ENCODE measurements around the gene AVEN.

AVEN gene

GRCh38 chr15:33956397-33956796 is 82.6 kb downstream of the AVEN start:
- in situ Hi-C loops (cut with HindIII; ENCODE audit: low pct_ligation_motif_present, low pct_unique_long_range_greater_than_20kb, low sequenced_read_pairs): no loop called here
- DNase-seq: no peak

- DNase-seq: no peak
- in situ Hi-C loops (cut with HindIII; ENCODE audit: low pct_ligation_motif_present, low pct_unique_long_range_greater_than_20kb, low sequenced_read_pairs): no loop called here
Observed at GRCh38 chr15:33955945-33956344, 83.1 kb downstream of the AVEN start.

GRCh38 chr15:33946152-33946551 is 92.9 kb downstream of the AVEN start:
- DNase-seq: no peak
- in situ Hi-C loops (cut with HindIII; ENCODE audit: low pct_ligation_motif_present, low pct_unique_long_range_greater_than_20kb, low sequenced_read_pairs): no loop called here

- in situ Hi-C loops (cut with HindIII; ENCODE audit: low pct_ligation_motif_present, low pct_unique_long_range_greater_than_20kb, low sequenced_read_pairs): no loop called here
- DNase-seq: no peak
Observed at GRCh38 chr15:33941279-33942063, 97.5 kb downstream of the AVEN start.

- in situ Hi-C loops (cut with HindIII; ENCODE audit: low pct_ligation_motif_present, low pct_unique_long_range_greater_than_20kb, low sequenced_read_pairs): no loop called here
- no peak for DNase-seq
Observed at GRCh38 chr15:33934921-33935320, 104.1 kb downstream of the AVEN start.

- no peak for DNase-seq
- in situ Hi-C loops (cut with HindIII; ENCODE audit: low pct_ligation_motif_present, low pct_unique_long_range_greater_than_20kb, low sequenced_read_pairs): no loop called here
Observed at GRCh38 chr15:33934396-33934795, 104.6 kb downstream of the AVEN start.

- in situ Hi-C loops (cut with HindIII; ENCODE audit: low pct_ligation_motif_present, low pct_unique_long_range_greater_than_20kb, low sequenced_read_pairs): no loop called here
- no peak for DNase-seq
Observed at GRCh38 chr15:33932734-33933133, 106.3 kb downstream of the AVEN start.

GRCh38 chr15:33926260-33926659 is 112.7 kb downstream of the AVEN start:
- DNase-seq: no peak
- in situ Hi-C loops (cut with HindIII; ENCODE audit: low pct_ligation_motif_present, low pct_unique_long_range_greater_than_20kb, low sequenced_read_pairs): no loop called here

- DNase-seq: no peak
- in situ Hi-C loops (cut with HindIII; ENCODE audit: low pct_ligation_motif_present, low pct_unique_long_range_greater_than_20kb, low sequenced_read_pairs): no loop called here
Observed at GRCh38 chr15:33923446-33923845, 115.6 kb downstream of the AVEN start.

- in situ Hi-C loops (cut with HindIII; ENCODE audit: low pct_ligation_motif_present, low pct_unique_long_range_greater_than_20kb, low sequenced_read_pairs): no loop called here
Observed at GRCh38 chr15:33915571-33916407, 123.2 kb downstream of the AVEN start.

GRCh38 chr15:33913459-33913858 is 125.5 kb downstream of the AVEN start:
- DNase-seq: no peak

More at GRCh38 chr15:33915571-33916407, 123.2 kb downstream of the AVEN start:
- no peak for DNase-seq

GRCh38 chr15:33912326-33912725 is 126.7 kb downstream of the AVEN start:
- in situ Hi-C loops (cut with HindIII; ENCODE audit: low pct_ligation_motif_present, low pct_unique_long_range_greater_than_20kb, low sequenced_read_pairs): no loop called here
- DNase-seq: no peak

More at GRCh38 chr15:33913459-33913858, 125.5 kb downstream of the AVEN start:
- in situ Hi-C loops (cut with HindIII; ENCODE audit: low pct_ligation_motif_present, low pct_unique_long_range_greater_than_20kb, low sequenced_read_pairs): no loop called here

- no peak for DNase-seq
- in situ Hi-C loops (cut with HindIII; ENCODE audit: low pct_ligation_motif_present, low pct_unique_long_range_greater_than_20kb, low sequenced_read_pairs): no loop called here
Observed at GRCh38 chr15:33910741-33911140, 128.3 kb downstream of the AVEN start.

- no peak for DNase-seq
- in situ Hi-C loops (cut with HindIII; ENCODE audit: low pct_ligation_motif_present, low pct_unique_long_range_greater_than_20kb, low sequenced_read_pairs): no loop called here
Observed at GRCh38 chr15:33908406-33908805, 130.6 kb downstream of the AVEN start.

GRCh38 chr15:33907326-33907725 is 131.7 kb downstream of the AVEN start:
- DNase-seq: no peak
- in situ Hi-C loops (cut with HindIII; ENCODE audit: low pct_ligation_motif_present, low pct_unique_long_range_greater_than_20kb, low sequenced_read_pairs): no loop called here

GRCh38 chr15:33903661-33904060 is 135.3 kb downstream of the AVEN start:
- in situ Hi-C loops (cut with HindIII; ENCODE audit: low pct_ligation_motif_present, low pct_unique_long_range_greater_than_20kb, low sequenced_read_pairs): no loop called here
- DNase-seq: no peak

GRCh38 chr15:33902043-33902442 is 137.0 kb downstream of the AVEN start:
- in situ Hi-C loops (cut with HindIII; ENCODE audit: low pct_ligation_motif_present, low pct_unique_long_range_greater_than_20kb, low sequenced_read_pairs): no loop called here
- DNase-seq: no peak

- in situ Hi-C loops (cut with HindIII; ENCODE audit: low pct_ligation_motif_present, low pct_unique_long_range_greater_than_20kb, low sequenced_read_pairs): no loop called here
- no peak for DNase-seq
Observed at GRCh38 chr15:33894193-33894592, 144.8 kb downstream of the AVEN start.

- no peak for DNase-seq
- in situ Hi-C loops (cut with HindIII; ENCODE audit: low pct_ligation_motif_present, low pct_unique_long_range_greater_than_20kb, low sequenced_read_pairs): no loop called here
Observed at GRCh38 chr15:33888176-33888575, 150.8 kb downstream of the AVEN start.

- DNase-seq: no peak
- in situ Hi-C loops (cut with HindIII; ENCODE audit: low pct_ligation_motif_present, low pct_unique_long_range_greater_than_20kb, low sequenced_read_pairs): no loop called here
Observed at GRCh38 chr15:33882921-33883320, 156.1 kb downstream of the AVEN start.

Data from ACHN (cell line).